SU-DHL-6 (cell line): ENCODE data around the gene CCAR1.

Experiments
- H2AFZ ChIP-seq: fragments of 200-600 bp; sonication (generic); 2 replicates; pipeline ENCODE4 v1.6.1; 2014; ENCODE audit warnings: low read depth, mild to moderate bottlenecking, moderate library complexity, mixed read lengths, antibody characterized with exemption, low read length; ENCODE audit not compliant: severe bottlenecking
- H3F3A ChIP-seq: fragments of 200-600 bp; shearing (Covaris generic); 2 replicates; pipeline ENCODE4 v1.6.0; 2016; ENCODE audit warnings: antibody characterized with exemption, mild to moderate bottlenecking; ENCODE audit not compliant: insufficient read depth
- H3K27ac ChIP-seq: fragments of 200-600 bp; sonication (generic); 2 replicates; pipeline ENCODE4 v1.5.1; 2016; ENCODE audit warnings: low read depth, mild to moderate bottlenecking, low read length, moderate library complexity, mixed read lengths
- H3K27me3 ChIP-seq: fragments of 200-600 bp; sonication (generic), shearing (Covaris generic); 2 replicates; pipeline ENCODE4 v1.6.0; 2014; ENCODE audit warnings: mild to moderate bottlenecking, low read length
- H3K36me3 ChIP-seq: fragments of 200-600 bp; sonication (generic); 2 replicates; pipeline ENCODE4 v1.6.1; 2014; ENCODE audit warnings: mild to moderate bottlenecking, low read length, mixed read lengths
- H3K4me2 ChIP-seq: fragments of 300-600, 200-600 bp; shearing (Covaris generic), sonication (generic); 2 replicates; pipeline ENCODE4 v1.6.0; 2014; ENCODE audit warnings: low read length, low read depth, mild to moderate bottlenecking; ENCODE audit not compliant: poor library complexity, severe bottlenecking
- H3K4me3 ChIP-seq: fragments of 200-600 bp; sonication (generic); 2 replicates; pipeline ENCODE4 v1.5.1; 2014; ENCODE audit warnings: antibody characterized with exemption, low read length, mild to moderate bottlenecking, mixed read lengths; ENCODE audit not compliant: insufficient read depth, poor library complexity, severe bottlenecking
- H3K79me2 ChIP-seq: fragments of 200-600 bp; sonication (generic); 2 replicates; pipeline ENCODE4 v1.6.1; 2014; ENCODE audit warnings: mild to moderate bottlenecking, low read length, moderate library complexity; ENCODE audit not compliant: insufficient read depth
- H3K9ac ChIP-seq: fragments of 200-600 bp; sonication (generic); 2 replicates; pipeline ENCODE4 v1.7.0; 2014; ENCODE audit warnings: mild to moderate bottlenecking, low read length
- H3K9me2 ChIP-seq: fragments of 200-600 bp; sonication (generic); replicated peaks from 2 replicates; pipeline ENCODE4 v1.6.1; 2014; ENCODE audit warnings: low read length; ENCODE audit not compliant: insufficient read depth
- H3K9me3 ChIP-seq: fragments of 200-600 bp; sonication (generic); 2 replicates; pipeline ENCODE4 v1.6.1; 2014; ENCODE audit warnings: low read length, mixed read lengths; ENCODE audit not compliant: insufficient read depth
- H4K20me1 ChIP-seq: fragments of 200-600 bp; sonication (generic); 2 replicates; pipeline ENCODE4 v1.6.1; 2014; ENCODE audit warnings: low read depth, mild to moderate bottlenecking, antibody characterized with exemption, low read length, moderate library complexity, mixed read lengths
- EZH2phosphoT487 ChIP-seq: fragments of 200-600 bp; sonication (generic), shearing (Covaris generic); conservative IDR thresholded peaks from 2 replicates; pipeline ENCODE4 v1.6.1; 2018; ENCODE audit warnings: mild to moderate bottlenecking, antibody characterized with exemption, low read length, moderate library complexity, mixed read lengths
- TF ChIP-seq, protein P1 (sequence below): fragments of 200-600 bp; sonication (generic); IDR thresholded peaks from one replicate; pipeline ENCODE4 v1.5.1; 2017; ENCODE audit warnings: antibody characterized with exemption, mild to moderate bottlenecking, low read length, moderate library complexity; ENCODE audit not compliant: insufficient read depth, poor library complexity, severe bottlenecking

The CCAR1 gene

DNA sequence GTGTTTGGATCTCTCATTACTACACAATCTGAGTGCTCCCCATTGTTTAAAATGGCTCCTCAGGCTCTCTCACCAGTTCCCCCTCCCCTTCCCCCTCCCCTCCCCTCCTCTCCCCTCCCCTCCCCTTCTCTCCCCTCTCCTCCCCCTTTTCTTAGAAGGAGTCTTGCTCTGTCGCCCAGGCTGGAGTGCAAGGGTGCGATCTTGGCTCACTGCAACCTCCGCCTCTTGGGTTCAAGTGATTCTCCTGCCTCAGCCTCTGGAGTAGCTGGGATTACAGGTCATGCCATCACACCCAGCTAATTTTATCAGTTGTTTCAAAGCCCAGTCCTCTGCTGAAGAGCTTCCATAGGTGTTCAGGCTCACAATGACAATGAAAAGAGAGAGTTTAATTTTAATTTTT is 3.6 kb upstream of the CCAR1 start:
- no peaks in the 10 kb centered on the region for H4K20me1 ChIP-seq
- no peak overlapping the region for H3K9ac ChIP-seq
- no peak overlapping the region for H3K27ac ChIP-seq
- TF ChIP-seq EZH2phosphoT487, result no peak
- TF ChIP-seq, protein P1, sequence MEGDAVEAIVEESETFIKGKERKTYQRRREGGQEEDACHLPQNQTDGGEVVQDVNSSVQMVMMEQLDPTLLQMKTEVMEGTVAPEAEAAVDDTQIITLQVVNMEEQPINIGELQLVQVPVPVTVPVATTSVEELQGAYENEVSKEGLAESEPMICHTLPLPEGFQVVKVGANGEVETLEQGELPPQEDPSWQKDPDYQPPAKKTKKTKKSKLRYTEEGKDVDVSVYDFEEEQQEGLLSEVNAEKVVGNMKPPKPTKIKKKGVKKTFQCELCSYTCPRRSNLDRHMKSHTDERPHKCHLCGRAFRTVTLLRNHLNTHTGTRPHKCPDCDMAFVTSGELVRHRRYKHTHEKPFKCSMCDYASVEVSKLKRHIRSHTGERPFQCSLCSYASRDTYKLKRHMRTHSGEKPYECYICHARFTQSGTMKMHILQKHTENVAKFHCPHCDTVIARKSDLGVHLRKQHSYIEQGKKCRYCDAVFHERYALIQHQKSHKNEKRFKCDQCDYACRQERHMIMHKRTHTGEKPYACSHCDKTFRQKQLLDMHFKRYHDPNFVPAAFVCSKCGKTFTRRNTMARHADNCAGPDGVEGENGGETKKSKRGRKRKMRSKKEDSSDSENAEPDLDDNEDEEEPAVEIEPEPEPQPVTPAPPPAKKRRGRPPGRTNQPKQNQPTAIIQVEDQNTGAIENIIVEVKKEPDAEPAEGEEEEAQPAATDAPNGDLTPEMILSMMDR, result no peak
- no peaks in the 10 kb centered on the region; the same call in 1 of the 2 replicates for H3F3A ChIP-seq
- no peaks in the 10 kb centered on the region for H3K27me3 ChIP-seq
- H3K4me3 ChIP-seq, result no peak overlapping the region
- H2AFZ ChIP-seq, result no peak overlapping the region
- H3K79me2 ChIP-seq, result peaks cover 14% of the 10 kb centered on the region
- H3K36me3 ChIP-seq, result no peaks in the 10 kb centered on the region
- H3K9me3 ChIP-seq, result no peaks in the 10 kb centered on the region
- H3K4me2 ChIP-seq, result no peak overlapping the region
- H3K9me2 ChIP-seq, result no peaks in the 10 kb centered on the region

DNA sequence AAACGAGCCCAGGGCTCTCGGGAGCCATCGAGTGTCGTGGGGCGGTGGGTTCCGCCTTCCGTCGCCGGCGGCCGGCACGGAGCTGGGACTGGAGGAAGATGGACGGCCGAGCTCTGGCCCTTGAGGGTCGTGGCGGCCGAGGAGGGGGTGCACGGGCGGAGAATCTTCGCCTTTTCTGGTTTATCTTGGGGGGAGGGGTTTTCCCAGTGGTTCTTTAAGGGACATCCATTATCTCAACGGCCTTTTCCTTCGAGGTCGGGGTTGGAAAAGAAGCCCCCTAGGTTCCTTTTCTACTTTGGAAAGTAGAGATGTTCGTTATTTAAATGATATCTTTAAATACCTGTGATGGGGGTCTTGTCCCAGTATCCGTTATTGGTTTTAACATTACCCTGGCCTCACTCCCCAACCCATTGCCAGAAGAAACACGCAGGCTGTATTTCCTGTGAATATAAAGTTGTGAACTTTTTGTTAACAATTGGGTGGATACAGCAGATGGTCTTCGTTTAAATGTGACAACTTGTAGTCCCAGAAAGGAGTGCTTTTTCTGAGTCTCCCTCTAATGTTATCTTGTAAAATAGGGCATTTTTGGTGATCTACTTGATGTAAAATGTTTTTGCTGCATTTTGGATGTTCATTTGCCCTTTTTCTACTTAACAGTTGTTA is 765 bp downstream of the CCAR1 start:
- no peak for TF ChIP-seq EZH2phosphoT487
- TF ChIP-seq, protein P1, result no peak
- H3K9ac ChIP-seq, result peak overlapping the region; percentile 99
- no peaks in the 10 kb centered on the region; the same call in 1 of the 2 replicates for H3F3A ChIP-seq
- H3K9me3 ChIP-seq, result no peaks in the 10 kb centered on the region
- no peaks in the 10 kb centered on the region for H4K20me1 ChIP-seq
- H3K9me2 ChIP-seq, result no peaks in the 10 kb centered on the region
- no peaks in the 10 kb centered on the region for H3K27me3 ChIP-seq
- H2AFZ ChIP-seq, result peak overlapping the region; percentile 88
- H3K4me3 ChIP-seq, result peak overlapping the region; percentile 95
- peak overlapping the region; percentile 66 for H3K27ac ChIP-seq
- H3K79me2 ChIP-seq, result peaks cover 37% of the 10 kb centered on the region
- peak overlapping the region; percentile 82 for H3K4me2 ChIP-seq
- H3K36me3 ChIP-seq, result peaks cover 7% of the 10 kb centered on the region; the same call in 1 of the 2 replicates

DNA sequence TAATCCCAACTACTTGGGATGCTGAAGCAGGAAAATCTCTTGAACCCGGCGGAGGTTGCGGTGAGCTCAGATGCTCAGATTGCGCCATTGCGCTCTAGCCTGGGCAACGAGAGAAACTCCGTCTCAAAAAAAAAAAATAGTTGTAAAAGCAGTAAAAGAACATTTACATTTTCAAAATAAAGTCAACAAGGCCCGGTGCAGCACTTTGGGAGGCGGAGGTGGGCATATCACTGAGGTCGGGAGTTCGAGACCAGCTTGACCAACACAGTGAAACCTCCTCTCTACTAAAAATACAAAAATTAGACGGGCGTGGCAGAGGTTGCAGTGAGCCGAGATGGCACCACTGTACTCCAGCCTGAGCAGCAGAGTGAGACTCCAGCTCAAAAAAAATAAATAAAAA is 4.0 kb downstream of the CCAR1 start:
- no peak for TF ChIP-seq EZH2phosphoT487
- TF ChIP-seq, protein P1, result no peak

More for the DNA sequence above, 4.0 kb downstream of the CCAR1 start:
- Histone ChIP-seq H3K36me3 (peaks cover 15% of the 10 kb centered on the region; the same call in 1 of the 2 replicates), H3K9me3 (no peaks in the 10 kb centered on the region), H4K20me1 (no peaks in the 10 kb centered on the region), H3K27me3 (no peaks in the 10 kb centered on the region), H3K27ac (no peak overlapping the region), H3F3A (no peaks in the 10 kb centered on the region), H3K4me3 (no peak overlapping the region), H3K9me2 (no peaks in the 10 kb centered on the region), H2AFZ (no peak overlapping the region), H3K9ac (no peak overlapping the region), H3K79me2 (peaks cover 62% of the 10 kb centered on the region), H3K4me2 (no peak overlapping the region)
